ENCODE measurements around the gene ZBTB22.
"Not testable (repeated sequence)": the region's sequence is repeated elsewhere in the genome, so short reads cannot be mapped to it uniquely, and the experiment has no call there.

The ZBTB22 gene

DNA sequence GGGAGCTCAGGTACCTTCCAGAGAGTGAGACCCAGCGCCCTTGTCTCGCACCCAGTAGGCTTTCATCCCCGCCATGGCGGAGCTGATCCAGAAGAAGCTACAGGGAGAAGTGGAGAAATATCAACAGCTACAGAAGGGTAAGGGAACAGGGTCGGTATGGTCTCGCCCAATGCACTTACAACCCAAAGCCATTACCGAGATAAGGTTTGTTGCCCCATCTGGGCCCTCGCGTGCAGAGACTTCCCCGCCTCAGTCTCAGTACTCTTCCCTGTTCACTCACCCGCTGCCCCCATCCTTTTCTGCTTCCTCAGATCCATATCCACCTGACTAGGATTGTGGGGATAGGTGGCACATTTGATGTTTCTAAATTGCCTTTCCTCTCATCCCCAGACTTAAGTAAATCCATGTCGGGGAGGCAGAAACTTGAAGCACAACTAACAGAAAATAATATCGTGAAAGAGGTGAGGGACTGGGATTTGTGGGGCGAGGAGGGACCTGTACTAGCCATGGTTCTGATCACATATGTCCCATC is 27.7 kb downstream of the ZBTB22 start:
- Histone ChIP-seq H3K27ac (ENCODE audit: low read length) (no peak overlapping the region), H3K36me3 (ENCODE audit: control insufficient read depth, insufficient read depth, low read length) (peaks cover 28% of the 10 kb centered on the region), H3K9me3 (ENCODE audit: control insufficient read depth, insufficient read depth, low read length) (no peaks in the 10 kb centered on the region; the same call in 1 of the 2 replicates), H3K27me3 (ENCODE audit: control insufficient read depth, insufficient read depth, low read length) (no peaks in the 10 kb centered on the region), H3K4me3 (ENCODE audit: low read length) (peak overlapping the region; percentile 64), H3K4me1 (ENCODE audit: control insufficient read depth, insufficient read depth, low read length) (no peaks in the 10 kb centered on the region; the same call in 1 of the 2 replicates)
- no peak for DNase-seq (ENCODE audit: low read depth, low spot score)
- no CpG with 5 or more reads among the region's 14 CpGs for WGBS (ENCODE audit: insufficient coverage, insufficient read length)

DNA sequence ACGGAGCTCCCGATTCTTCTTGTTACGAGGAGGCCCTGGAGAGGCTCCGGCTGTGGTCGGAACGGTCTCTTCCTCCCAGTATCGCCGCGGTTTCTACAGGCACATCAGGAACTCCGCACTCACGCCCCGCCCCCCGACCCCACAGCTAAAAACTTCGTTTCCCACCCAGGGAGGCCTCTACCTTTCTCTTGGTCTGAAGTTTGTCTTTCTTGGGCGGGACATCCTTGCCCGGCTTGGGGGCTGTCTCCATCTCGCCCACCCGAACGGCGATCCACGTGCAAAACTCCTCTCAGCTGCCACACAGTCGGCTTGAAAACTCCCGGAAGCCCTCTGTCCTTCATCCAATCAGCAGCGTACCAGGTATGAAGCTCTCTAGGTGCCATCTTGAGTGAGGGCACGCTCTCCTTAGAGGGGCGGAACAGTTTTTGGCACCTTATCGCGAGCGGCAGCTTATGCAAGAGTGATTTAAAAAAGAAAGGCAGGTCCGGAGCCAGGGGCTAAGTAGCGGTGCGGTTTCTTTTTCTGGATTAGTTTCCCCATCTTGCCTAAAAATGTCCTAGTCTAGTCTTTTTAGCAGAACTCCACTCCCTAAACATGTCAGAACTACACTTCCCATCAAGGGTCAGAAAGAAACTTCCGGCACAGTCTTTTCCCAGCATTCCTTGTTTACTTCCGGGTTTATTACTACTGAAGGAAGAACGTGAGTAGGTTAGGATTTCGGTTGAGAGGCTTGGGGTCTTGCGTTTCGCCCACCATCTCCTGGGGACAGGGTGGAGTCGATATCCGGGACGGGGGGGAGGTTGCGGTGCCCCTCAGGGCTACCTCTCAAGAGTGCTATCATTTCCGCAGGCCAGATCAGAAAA is 28.4 kb downstream of the ZBTB22 start, which contains the start of the genes PFDN6 and WDR46:
TSS of gene PFDN6 (plus strand) at position 681 of the 863 bp plus-strand sequence. CDS start 256 bp downstream, outside the sequence.
TSS of gene WDR46 (minus strand) at position 319 of the 863 bp plus-strand sequence. CDS start at position 250, 69 bp downstream.
- no peaks in the 10 kb centered on the region for H3K27me3 ChIP-seq (ENCODE audit: control insufficient read depth, insufficient read depth, low read length)
- H3K9me3 ChIP-seq (ENCODE audit: control insufficient read depth, insufficient read depth, low read length): no peaks in the 10 kb centered on the region; the same call in 1 of the 2 replicates
- peaks cover 23% of the 10 kb centered on the region for H3K36me3 ChIP-seq (ENCODE audit: control insufficient read depth, insufficient read depth, low read length)
- no peak within 1 kb of the TSS for H3K27ac ChIP-seq (ENCODE audit: low read length)
- no peak for DNase-seq (ENCODE audit: low read depth, low spot score)
- WGBS (ENCODE audit: insufficient coverage, insufficient read length): no CpG with 5 or more reads among the region's 43 CpGs
- H3K4me3 ChIP-seq (ENCODE audit: low read length): peak within 1 kb of the TSS; percentile 64
- H3K4me1 ChIP-seq (ENCODE audit: control insufficient read depth, insufficient read depth, low read length): no peaks in the 10 kb centered on the region; the same call in 1 of the 2 replicates

DNA sequence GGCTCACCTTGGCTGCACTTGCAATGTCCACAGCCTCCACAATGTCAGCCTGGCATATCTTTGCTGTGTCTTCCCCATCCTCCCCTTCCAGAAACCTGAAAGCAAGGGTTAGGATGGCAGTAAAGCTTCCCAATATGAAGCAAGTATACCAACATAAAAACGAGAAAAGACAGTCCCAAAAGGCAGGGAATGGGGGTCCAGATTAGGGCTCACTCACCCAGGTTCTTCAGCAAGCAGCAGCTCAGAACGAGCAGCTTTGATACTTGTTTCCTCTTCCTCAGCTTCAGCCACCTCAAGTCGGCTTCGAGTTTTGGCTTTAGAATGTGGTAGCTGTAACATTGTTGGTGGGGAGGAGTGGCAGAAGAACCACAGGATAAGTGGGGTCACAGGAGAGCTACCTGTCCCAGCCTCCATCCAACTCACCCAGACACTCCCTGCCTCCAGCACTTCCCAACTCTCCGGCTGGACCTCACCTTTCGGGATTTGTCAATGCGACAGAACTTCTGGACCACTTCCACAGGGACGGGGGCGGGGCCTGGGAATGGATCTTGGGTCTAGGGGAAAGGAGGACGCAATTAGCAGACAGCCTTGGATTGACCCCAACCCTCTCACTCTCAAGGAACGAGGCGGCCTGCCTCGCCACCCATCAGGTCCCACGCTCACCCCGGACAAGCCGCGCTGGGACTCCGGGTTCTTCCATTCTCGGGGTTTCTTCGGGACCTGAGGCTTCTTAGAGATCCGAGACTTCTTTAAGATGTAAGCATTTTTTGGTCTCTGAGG is 29.2 kb downstream of the ZBTB22 start:
- H3K4me1 ChIP-seq (ENCODE audit: control insufficient read depth, insufficient read depth, low read length): no peaks in the 10 kb centered on the region; the same call in 1 of the 2 replicates
- peaks cover 23% of the 10 kb centered on the region for H3K36me3 ChIP-seq (ENCODE audit: control insufficient read depth, insufficient read depth, low read length)
- H3K27me3 ChIP-seq (ENCODE audit: control insufficient read depth, insufficient read depth, low read length): no peaks in the 10 kb centered on the region
- no peak overlapping the region for H3K27ac ChIP-seq (ENCODE audit: low read length)
- DNase-seq (ENCODE audit: low read depth, low spot score): no peak
- WGBS (ENCODE audit: insufficient coverage, insufficient read length): no CpG with 5 or more reads among the region's 21 CpGs
- H3K9me3 ChIP-seq (ENCODE audit: control insufficient read depth, insufficient read depth, low read length): no peaks in the 10 kb centered on the region; the same call in 1 of the 2 replicates
- H3K4me3 ChIP-seq (ENCODE audit: low read length): peak overlapping the region; percentile 64; the same call in 1 of the 2 replicates

DNA sequence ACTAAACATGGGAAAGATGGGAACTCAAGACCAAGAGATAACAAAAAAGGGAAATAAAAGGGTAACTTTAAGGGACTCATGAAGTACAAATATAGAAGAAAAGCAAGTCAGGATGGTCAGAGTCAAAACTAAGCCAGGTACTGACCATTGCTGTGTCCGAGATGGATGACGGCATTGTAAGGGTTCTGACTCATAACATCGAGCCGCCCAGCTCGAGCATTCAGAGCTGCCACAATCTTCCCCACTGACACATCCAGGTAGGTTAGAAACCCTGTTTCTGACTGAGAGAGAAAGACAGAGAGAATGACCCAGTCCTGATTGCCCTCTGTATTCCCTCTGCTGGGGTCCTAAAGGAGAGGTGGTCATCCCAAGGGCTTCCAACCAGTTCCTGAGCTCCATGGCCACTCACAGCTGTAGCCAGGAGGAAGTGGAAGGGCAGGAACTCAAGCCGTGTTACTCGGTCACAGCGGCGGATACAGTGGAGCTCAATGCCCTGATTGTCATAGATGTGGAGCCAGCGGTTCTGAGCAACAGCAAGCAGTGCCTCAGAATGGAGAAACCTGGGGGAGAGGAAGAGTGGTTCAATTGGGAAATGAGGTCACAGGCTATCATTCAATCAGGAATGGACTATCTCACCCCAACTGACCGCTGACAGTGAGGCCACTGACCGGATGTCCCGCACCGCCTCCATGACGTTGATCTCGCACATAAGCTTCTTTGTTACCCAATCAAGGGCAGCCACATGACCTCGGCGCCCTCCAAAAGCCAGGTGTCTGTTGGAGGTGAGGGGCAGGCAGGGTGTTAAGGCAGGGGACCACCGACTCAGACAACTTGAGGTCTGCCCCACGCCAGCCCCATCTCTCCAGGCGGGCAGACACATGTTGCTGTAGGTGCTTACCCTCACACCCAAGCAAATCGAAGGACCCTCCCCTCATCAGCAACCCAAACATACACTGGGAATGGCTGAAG is 30.3 kb downstream of the ZBTB22 start:
- H3K27ac ChIP-seq (ENCODE audit: low read length): no peak overlapping the region
- H3K36me3 ChIP-seq (ENCODE audit: control insufficient read depth, insufficient read depth, low read length): peaks cover 18% of the 10 kb centered on the region
- H3K4me1 ChIP-seq (ENCODE audit: control insufficient read depth, insufficient read depth, low read length): no peaks in the 10 kb centered on the region; the same call in 1 of the 2 replicates

DNA sequence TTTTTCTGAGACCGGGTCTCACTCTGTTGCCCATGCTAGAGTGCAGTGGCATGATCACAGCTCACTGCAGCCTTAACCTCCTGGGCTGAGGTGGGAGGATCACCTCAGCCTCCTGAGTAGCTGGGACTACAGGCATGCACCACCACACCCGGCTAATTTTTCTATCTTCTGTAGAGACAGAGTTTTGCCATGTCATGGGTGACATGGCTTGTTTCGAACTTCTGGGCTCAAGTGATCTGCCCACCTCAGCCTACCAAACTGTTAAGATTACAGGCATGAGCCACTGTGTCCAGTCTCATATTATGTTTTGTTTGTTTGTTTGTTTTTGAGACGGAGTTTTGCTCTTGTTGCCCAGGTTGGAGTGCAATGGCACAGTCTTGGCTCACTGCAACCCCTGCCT is 32.3 kb downstream of the ZBTB22 start:
- not testable (repeated sequence) for H3K9me3 ChIP-seq (ENCODE audit: control insufficient read depth, insufficient read depth, low read length); H3K27ac ChIP-seq (ENCODE audit: low read length); H3K27me3 ChIP-seq (ENCODE audit: control insufficient read depth, insufficient read depth, low read length); H3K4me3 ChIP-seq (ENCODE audit: low read length); DNase-seq (ENCODE audit: low read depth, low spot score); H3K4me1 ChIP-seq (ENCODE audit: control insufficient read depth, insufficient read depth, low read length)
- peaks cover 12% of the 10 kb centered on the region for H3K36me3 ChIP-seq (ENCODE audit: control insufficient read depth, insufficient read depth, low read length)
- WGBS (ENCODE audit: insufficient coverage, insufficient read length): no CpG with 5 or more reads among the region's 4 CpGs

More for the DNA sequence above, 30.3 kb downstream of the ZBTB22 start:
- Histone ChIP-seq H3K4me3 (ENCODE audit: low read length) (no peak overlapping the region), H3K27me3 (ENCODE audit: control insufficient read depth, insufficient read depth, low read length) (no peaks in the 10 kb centered on the region), H3K9me3 (ENCODE audit: control insufficient read depth, insufficient read depth, low read length) (no peaks in the 10 kb centered on the region; the same call in 1 of the 2 replicates)
- no peak for DNase-seq (ENCODE audit: low read depth, low spot score)
- no CpG with 5 or more reads among the region's 22 CpGs for WGBS (ENCODE audit: insufficient coverage, insufficient read length)

DNA sequence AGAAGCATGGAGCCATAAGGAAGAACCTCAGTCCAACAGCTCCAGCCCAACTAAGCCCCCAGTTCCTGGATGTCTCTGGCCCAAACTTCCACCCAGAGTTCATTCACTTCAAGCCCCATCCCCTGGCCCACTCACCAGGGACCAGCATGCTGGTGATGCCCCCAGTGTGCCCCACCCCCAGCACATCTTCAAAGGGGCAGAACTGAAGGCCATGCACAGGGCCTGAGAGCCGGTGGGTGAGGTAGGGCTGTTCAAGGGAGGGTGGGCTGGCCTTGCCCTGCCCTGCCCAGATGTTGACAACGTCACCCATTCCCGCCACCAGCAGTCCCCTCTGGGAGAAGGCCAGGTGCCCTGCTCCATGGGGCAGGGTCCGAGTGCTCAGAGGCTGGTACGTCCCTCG is 37.0 kb downstream of the ZBTB22 start:
- Histone ChIP-seq H3K4me3 (ENCODE audit: low read length) (no peak overlapping the region), H3K4me1 (ENCODE audit: control insufficient read depth, insufficient read depth, low read length) (peaks cover 1% of the 10 kb centered on the region; the same call in 1 of the 2 replicates), H3K27me3 (ENCODE audit: control insufficient read depth, insufficient read depth, low read length) (no peaks in the 10 kb centered on the region), H3K36me3 (ENCODE audit: control insufficient read depth, insufficient read depth, low read length) (peaks cover 20% of the 10 kb centered on the region), H3K9me3 (ENCODE audit: control insufficient read depth, insufficient read depth, low read length) (no peaks in the 10 kb centered on the region), H3K27ac (ENCODE audit: low read length) (no peak overlapping the region)
- WGBS (ENCODE audit: insufficient coverage, insufficient read length): no CpG with 5 or more reads among the region's 6 CpGs
- no peak for DNase-seq (ENCODE audit: low read depth, low spot score)

DNA sequence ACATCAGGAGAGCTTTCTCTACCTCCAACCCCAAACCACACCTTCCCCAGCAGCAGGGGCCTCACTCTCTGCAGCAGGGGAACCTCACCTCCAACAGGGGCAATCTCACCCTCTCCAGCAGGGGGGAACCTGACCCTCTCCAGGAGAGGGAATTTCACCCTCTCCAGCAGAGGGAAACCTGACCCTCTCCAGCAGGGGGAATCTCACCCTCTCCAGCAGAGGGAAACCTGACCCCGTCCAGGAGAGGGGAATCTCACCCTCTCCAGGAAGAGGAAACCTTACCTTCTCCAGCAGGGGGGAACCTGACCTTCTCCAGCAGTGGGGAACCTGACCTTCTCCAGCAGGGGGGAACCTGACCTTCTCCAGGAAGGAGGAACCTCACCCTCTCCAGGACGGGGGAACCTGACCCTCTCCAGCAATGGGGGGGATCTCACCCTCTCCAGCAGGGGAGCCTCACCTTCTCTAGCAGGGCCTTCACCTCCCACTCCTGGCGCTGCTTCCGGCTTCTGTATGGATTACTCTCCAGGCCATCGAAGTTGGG is 37.5 kb downstream of the ZBTB22 start:
- no CpG with 5 or more reads among the region's 5 CpGs for WGBS (ENCODE audit: insufficient coverage, insufficient read length)
- Histone ChIP-seq H3K9me3 (ENCODE audit: control insufficient read depth, insufficient read depth, low read length) (no peaks in the 10 kb centered on the region), H3K27me3 (ENCODE audit: control insufficient read depth, insufficient read depth, low read length) (no peaks in the 10 kb centered on the region), H3K36me3 (ENCODE audit: control insufficient read depth, insufficient read depth, low read length) (peaks cover 20% of the 10 kb centered on the region), H3K4me1 (ENCODE audit: control insufficient read depth, insufficient read depth, low read length) (peaks cover 1% of the 10 kb centered on the region; the same call in 1 of the 2 replicates), H3K4me3 (ENCODE audit: low read length) (no peak overlapping the region), H3K27ac (ENCODE audit: low read length) (no peak overlapping the region)
- no peak for DNase-seq (ENCODE audit: low read depth, low spot score)

DNA sequence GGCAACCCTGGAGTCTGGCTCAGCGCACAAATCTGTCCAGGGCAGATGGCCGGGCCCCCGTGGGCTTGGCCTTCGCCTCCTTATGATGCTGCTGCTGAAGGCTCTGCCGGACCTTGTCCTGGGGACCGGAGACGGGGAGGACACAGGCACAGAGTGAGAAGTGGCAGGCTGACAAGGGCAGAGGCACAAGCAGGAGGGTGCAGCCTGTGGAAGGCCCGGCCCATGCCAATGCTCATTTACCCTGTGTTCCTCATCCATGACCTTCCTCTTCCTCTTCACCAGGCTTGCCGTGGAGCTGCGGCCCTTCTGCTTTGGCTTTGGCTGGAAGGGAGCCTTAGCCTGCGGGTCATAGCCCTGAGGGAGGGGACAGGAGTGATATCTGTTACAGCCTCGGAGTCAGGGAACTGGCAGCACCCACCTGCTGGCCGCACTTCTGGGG is 38.3 kb downstream of the ZBTB22 start:
- H3K27ac ChIP-seq (ENCODE audit: low read length): no peak overlapping the region
- WGBS (ENCODE audit: insufficient coverage, insufficient read length): no CpG with 5 or more reads among the region's 13 CpGs
- peaks cover 1% of the 10 kb centered on the region; the same call in 1 of the 2 replicates for H3K4me1 ChIP-seq (ENCODE audit: control insufficient read depth, insufficient read depth, low read length)
- H3K27me3 ChIP-seq (ENCODE audit: control insufficient read depth, insufficient read depth, low read length): no peaks in the 10 kb centered on the region
- no peaks in the 10 kb centered on the region for H3K9me3 ChIP-seq (ENCODE audit: control insufficient read depth, insufficient read depth, low read length)
- H3K36me3 ChIP-seq (ENCODE audit: control insufficient read depth, insufficient read depth, low read length): peaks cover 20% of the 10 kb centered on the region
- no peak for DNase-seq (ENCODE audit: low read depth, low spot score)
- no peak overlapping the region for H3K4me3 ChIP-seq (ENCODE audit: low read length)

DNA sequence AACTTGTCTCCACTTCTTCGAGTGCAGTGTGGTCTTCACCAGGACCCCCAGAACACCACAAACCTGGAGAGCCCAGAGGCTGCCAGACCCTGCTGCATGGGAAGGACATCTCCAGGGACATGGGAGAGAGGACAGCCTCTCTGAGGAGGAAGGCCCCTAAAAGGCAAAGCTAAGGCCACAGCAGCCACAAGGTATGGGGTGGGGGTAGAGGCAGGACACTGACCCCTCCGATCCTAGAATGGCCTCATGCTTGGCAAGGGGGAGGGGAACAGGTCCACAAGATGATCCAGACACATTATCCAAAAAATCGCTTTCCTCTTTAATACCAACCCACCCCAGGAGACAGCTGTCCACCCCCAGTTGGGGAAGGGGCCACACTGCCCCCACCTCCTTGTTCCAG is 38.7 kb downstream of the ZBTB22 start:
- DNase-seq (ENCODE audit: low read depth, low spot score): no peak
- Histone ChIP-seq H3K36me3 (ENCODE audit: control insufficient read depth, insufficient read depth, low read length) (peaks cover 24% of the 10 kb centered on the region), H3K27ac (ENCODE audit: low read length) (no peak overlapping the region), H3K4me1 (ENCODE audit: control insufficient read depth, insufficient read depth, low read length) (peaks cover 1% of the 10 kb centered on the region; the same call in 1 of the 2 replicates), H3K27me3 (ENCODE audit: control insufficient read depth, insufficient read depth, low read length) (no peaks in the 10 kb centered on the region), H3K4me3 (ENCODE audit: low read length) (no peak overlapping the region), H3K9me3 (ENCODE audit: control insufficient read depth, insufficient read depth, low read length) (no peaks in the 10 kb centered on the region)
- WGBS (ENCODE audit: insufficient coverage, insufficient read length): no CpG with 5 or more reads among the region's 3 CpGs
